HEK293 (cell line): ENCODE results near the gene ABLIM2.

Source experiments
- CTCF ChIA-PET: fragments of 350-600 bp; formaldehyde crosslinking; extraction: SDS; loops from one replicate; lab custom pipeline; 2021; ENCODE audit warnings: antibody characterized with exemption; lab: Yijun Ruan, JAX
- POLR2A ChIA-PET: fragments of 300-600 bp; formaldehyde crosslinking; extraction: SDS; loops from one replicate; lab custom pipeline; 2020; ENCODE audit warnings: antibody characterized with exemption, inconsistent platforms; lab: Yijun Ruan, JAX
- H3K27ac ChIP-seq: fragments of 200-500 bp; sonication (Bioruptor generic); 2 replicates; pipeline ENCODE4 v1.5.1; 2014; ENCODE audit warnings: low read depth, low read length, control low read depth, inconsistent platforms; ENCODE audit errors: extremely low read depth
- H3K36me3 ChIP-seq, 2 experiments: fragments of 200-500 bp in 1 of 2; sonication (Bioruptor generic) in 1 of 2; 1 replicate in 1 of 2; 2 replicates in 1 of 2; pipeline ENCODE4 v1.5.1; 2014 to 2017; ENCODE audit warnings: inconsistent platforms in 2 of 2, low read length in 2 of 2; ENCODE audit not compliant: control insufficient read depth in 2 of 2, insufficient read depth in 1 of 2
- H3K4me1 ChIP-seq: fragments of 200-500 bp; sonication (Bioruptor generic); 2 replicates; pipeline ENCODE4 v1.5.1; 2014; ENCODE audit warnings: mild to moderate bottlenecking, low read length, inconsistent platforms; ENCODE audit not compliant: control insufficient read depth, insufficient read depth
- H3K4me3 ChIP-seq: 2 replicates; pipeline ENCODE4 v1.5.1; 2011; ENCODE audit warnings: low read depth, mild to moderate bottlenecking, control low read depth, low read length, moderate library complexity
- H3K9me3 ChIP-seq: fragments of 200-500 bp; sonication (Bioruptor generic); 2 replicates; pipeline ENCODE4 v1.5.1; 2014; ENCODE audit warnings: low read depth, low read length, inconsistent platforms; ENCODE audit not compliant: control insufficient read depth, insufficient read depth
- BCL6B ChIP-seq: fragments of 450-650 bp; formaldehyde crosslinking; IDR thresholded peaks from 2 replicates; pipeline ENCODE4 v1.5.1; 2017; ENCODE audit warnings: missing biosample characterization, missing genetic modification characterization
- GLIS2 ChIP-seq: fragments of 450-650 bp; formaldehyde crosslinking; IDR thresholded peaks from 2 replicates; pipeline ENCODE4 v1.5.1; 2016; ENCODE audit warnings: missing biosample characterization, missing genetic modification characterization
- IKZF3 ChIP-seq: fragments of 450-650 bp; IDR thresholded peaks from 2 replicates; pipeline ENCODE4 v1.5.0; 2018; ENCODE audit warnings: missing biosample characterization, mild to moderate bottlenecking, missing genetic modification characterization, moderate library complexity
- KLF10 ChIP-seq: fragments of 450-650 bp; IDR thresholded peaks from 2 replicates; pipeline ENCODE4 v1.5.1; 2018; ENCODE audit warnings: missing biosample characterization, mild to moderate bottlenecking, missing genetic modification characterization
- KLF16 ChIP-seq: fragments of 450-650 bp; formaldehyde crosslinking; IDR thresholded peaks from 2 replicates; pipeline ENCODE4 v1.5.1; 2017; ENCODE audit warnings: missing biosample characterization, missing genetic modification characterization
- PRDM4 ChIP-seq: fragments of 450-650 bp; formaldehyde crosslinking; IDR thresholded peaks from 2 replicates; pipeline ENCODE4 v1.5.1; 2017; ENCODE audit warnings: missing biosample characterization, missing genetic modification characterization
- SCRT1 ChIP-seq: fragments of 450-650 bp; formaldehyde crosslinking; IDR thresholded peaks from 2 replicates; pipeline ENCODE4 v1.5.1; 2016; ENCODE audit warnings: missing biosample characterization, missing genetic modification characterization, borderline replicate concordance
- ZBTB1 ChIP-seq: fragments of 450-650 bp; formaldehyde crosslinking; IDR thresholded peaks from 2 replicates; pipeline ENCODE4 v1.5.1; 2016; ENCODE audit warnings: missing biosample characterization, missing genetic modification characterization
- ZBTB21 ChIP-seq: fragments of 450-650 bp; formaldehyde crosslinking; IDR thresholded peaks from 2 replicates; pipeline ENCODE4 v1.5.1; 2017; ENCODE audit warnings: missing biosample characterization, missing genetic modification characterization
- ZFP41 ChIP-seq: fragments of 450-650 bp; formaldehyde crosslinking; IDR thresholded peaks from 2 replicates; pipeline ENCODE4 v1.5.1; 2016; ENCODE audit warnings: missing biosample characterization, missing genetic modification characterization, borderline replicate concordance
- ZNF121 ChIP-seq: fragments of 450-650 bp; formaldehyde crosslinking; IDR thresholded peaks from 2 replicates; pipeline ENCODE4 v1.5.1; 2016; ENCODE audit warnings: missing biosample characterization, missing genetic modification characterization
- ZNF132 ChIP-seq: fragments of 450-650 bp; formaldehyde crosslinking; IDR thresholded peaks from 2 replicates; pipeline ENCODE4 v1.5.1; 2017; ENCODE audit warnings: missing biosample characterization, missing genetic modification characterization, borderline replicate concordance
- ZNF133 ChIP-seq: fragments of 450-650 bp; formaldehyde crosslinking; IDR thresholded peaks from 2 replicates; pipeline ENCODE4 v1.5.1; 2016; ENCODE audit warnings: missing biosample characterization, missing genetic modification characterization
- ZNF140 ChIP-seq: fragments of 450-650 bp; formaldehyde crosslinking; IDR thresholded peaks from 2 replicates; pipeline ENCODE4 v1.5.1; 2016; ENCODE audit warnings: missing biosample characterization, missing genetic modification characterization
- ZNF362 ChIP-seq: fragments of 450-650 bp; formaldehyde crosslinking; IDR thresholded peaks from 2 replicates; pipeline ENCODE4 v1.5.1; 2016; ENCODE audit warnings: missing biosample characterization, missing genetic modification characterization
- ZNF488 ChIP-seq: fragments of 450-650 bp; formaldehyde crosslinking; IDR thresholded peaks from 2 replicates; pipeline ENCODE4 v1.5.1; 2016; ENCODE audit warnings: missing biosample characterization, missing genetic modification characterization
- ZNF510 ChIP-seq: fragments of 450-650 bp; formaldehyde crosslinking; IDR thresholded peaks from 2 replicates; pipeline ENCODE4 v1.5.1; 2018; ENCODE audit warnings: mild to moderate bottlenecking, missing genetic modification characterization, missing biosample characterization; ENCODE audit not compliant: insufficient replicate concordance
- ZNF549 ChIP-seq: fragments of 450-650 bp; IDR thresholded peaks from 2 replicates; pipeline ENCODE4 v1.5.1; 2018; ENCODE audit warnings: missing biosample characterization, missing genetic modification characterization, mild to moderate bottlenecking, inconsistent platforms, moderate library complexity
- ZNF561 ChIP-seq: fragments of 450-650 bp; IDR thresholded peaks from 2 replicates; pipeline ENCODE4 v1.5.1; 2018; ENCODE audit warnings: missing biosample characterization, missing genetic modification characterization, borderline replicate concordance
- ZNF623 ChIP-seq: fragments of 450-650 bp; formaldehyde crosslinking; IDR thresholded peaks from 2 replicates; pipeline ENCODE4 v1.5.1; 2016; ENCODE audit warnings: missing biosample characterization, missing genetic modification characterization
- ZSCAN16 ChIP-seq: fragments of 450-650 bp; formaldehyde crosslinking; IDR thresholded peaks from 2 replicates; pipeline ENCODE4 v1.5.1; 2016; ENCODE audit warnings: missing biosample characterization, missing genetic modification characterization
- TF ChIP-seq, protein P1 (sequence below): fragments of 450-650 bp; formaldehyde crosslinking; IDR thresholded peaks from 2 replicates; pipeline ENCODE4 v1.5.1; 2016; ENCODE audit warnings: missing biosample characterization, missing genetic modification characterization
- TF ChIP-seq, protein P2 (sequence below): IDR thresholded peaks from 2 replicates; pipeline ENCODE4 v1.6.1; 2011; ENCODE audit warnings: mild to moderate bottlenecking, low read depth, low read length, borderline replicate concordance

ABLIM2 gene

GRCh38 chr4:8098506-8098905 is 60.1 kb downstream of the ABLIM2 start (continued):
- TF ChIP-seq BCL6B (tag by site-specific recombination) (no peak), ZNF133 (no peak), ZNF362 (no peak)
- TF ChIP-seq, protein P1, sequence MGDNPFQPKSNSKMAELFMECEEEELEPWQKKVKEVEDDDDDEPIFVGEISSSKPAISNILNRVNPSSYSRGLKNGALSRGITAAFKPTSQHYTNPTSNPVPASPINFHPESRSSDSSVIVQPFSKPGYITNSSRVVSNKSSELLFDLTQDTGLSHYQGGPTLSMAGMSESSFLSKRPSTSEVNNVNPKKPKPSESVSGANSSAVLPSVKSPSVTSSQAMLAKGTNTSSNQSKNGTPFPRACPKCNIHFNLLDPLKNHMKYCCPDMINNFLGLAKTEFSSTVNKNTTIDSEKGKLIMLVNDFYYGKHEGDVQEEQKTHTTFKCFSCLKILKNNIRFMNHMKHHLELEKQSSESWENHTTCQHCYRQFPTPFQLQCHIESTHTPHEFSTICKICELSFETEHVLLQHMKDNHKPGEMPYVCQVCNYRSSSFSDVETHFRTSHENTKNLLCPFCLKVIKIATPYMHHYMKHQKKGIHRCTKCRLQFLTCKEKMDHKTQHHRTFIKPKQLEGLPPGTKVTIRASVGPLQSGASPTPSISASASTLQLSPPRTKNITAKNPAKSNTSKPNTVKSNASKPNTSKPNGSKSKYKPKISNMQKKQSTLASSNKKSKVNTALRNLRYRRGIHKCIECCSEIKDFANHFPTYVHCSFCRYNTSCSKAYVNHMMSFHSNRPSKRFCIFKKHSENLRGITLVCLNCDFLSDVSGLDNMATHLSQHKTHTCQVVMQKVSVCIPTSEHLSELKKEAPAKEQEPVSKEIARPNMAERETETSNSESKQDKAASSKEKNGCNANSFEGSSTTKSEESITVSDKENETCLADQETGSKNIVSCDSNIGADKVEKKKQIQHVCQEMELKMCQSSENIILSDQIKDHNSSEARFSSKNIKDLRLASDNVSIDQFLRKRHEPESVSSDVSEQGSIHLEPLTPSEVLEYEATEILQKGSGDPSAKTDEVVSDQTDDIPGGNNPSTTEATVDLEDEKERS (tag by site-specific recombination): no peak
- TF ChIP-seq, protein P2, sequence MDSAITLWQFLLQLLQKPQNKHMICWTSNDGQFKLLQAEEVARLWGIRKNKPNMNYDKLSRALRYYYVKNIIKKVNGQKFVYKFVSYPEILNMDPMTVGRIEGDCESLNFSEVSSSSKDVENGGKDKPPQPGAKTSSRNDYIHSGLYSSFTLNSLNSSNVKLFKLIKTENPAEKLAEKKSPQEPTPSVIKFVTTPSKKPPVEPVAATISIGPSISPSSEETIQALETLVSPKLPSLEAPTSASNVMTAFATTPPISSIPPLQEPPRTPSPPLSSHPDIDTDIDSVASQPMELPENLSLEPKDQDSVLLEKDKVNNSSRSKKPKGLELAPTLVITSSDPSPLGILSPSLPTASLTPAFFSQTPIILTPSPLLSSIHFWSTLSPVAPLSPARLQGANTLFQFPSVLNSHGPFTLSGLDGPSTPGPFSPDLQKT: no peak

- TF ChIP-seq ZNF561 (tag by site-specific recombination) (no peak), ZNF121 (tag by site-specific recombination) (no peak), ZNF510 (tag by site-specific recombination) (no peak), ZNF549 (tag by site-specific recombination) (no peak), KLF10 (tag by site-specific recombination) (no peak), ZNF623 (tag by site-specific recombination) (no peak), ZBTB1 (tag by site-specific recombination) (no peak), SCRT1 (tag by site-specific recombination) (no peak), IKZF3 (tag by site-specific recombination) (no peak), ZNF362 (no peak)
- no peaks in the 10 kb centered on the region for H3K36me3 ChIP-seq
- no peaks in the 10 kb centered on the region for H3K4me1 ChIP-seq
- POLR2A ChIA-PET: no interaction called here
- no peak overlapping the region for H3K27ac ChIP-seq
- CTCF ChIA-PET: no interaction called here
- H3K4me3 ChIP-seq: no peak overlapping the region
- no peaks in the 10 kb centered on the region for H3K9me3 ChIP-seq
Observed at GRCh38 chr4:8097721-8098345, 60.8 kb downstream of the ABLIM2 start.

DNA sequence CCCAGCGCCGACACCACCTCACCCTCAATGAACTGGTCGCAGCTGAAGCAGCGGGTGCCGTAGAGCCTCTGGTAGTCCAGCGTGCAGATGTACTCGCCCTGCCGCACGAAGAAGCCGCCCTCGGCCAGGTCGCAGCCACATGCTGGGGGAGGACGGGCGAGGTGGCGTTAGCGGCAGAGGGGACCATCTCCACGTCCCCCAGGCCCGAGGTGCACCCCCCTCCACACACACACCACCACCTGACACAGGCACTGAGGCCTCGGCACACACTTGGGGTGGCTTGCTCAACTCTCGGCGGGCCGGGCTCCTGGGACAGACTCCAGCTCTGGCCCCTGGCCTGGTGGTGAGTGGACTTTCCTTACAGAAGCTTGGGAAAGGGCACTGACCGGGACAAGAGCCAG is 61.5 kb downstream of the ABLIM2 start:
- CTCF ChIA-PET: no interaction called here
- no peaks in the 10 kb centered on the region for H3K4me1 ChIP-seq
- no peak overlapping the region for H3K4me3 ChIP-seq
- H3K36me3 ChIP-seq: no peaks in the 10 kb centered on the region
- no peaks in the 10 kb centered on the region for H3K9me3 ChIP-seq
- no peak overlapping the region for H3K27ac ChIP-seq
- POLR2A ChIA-PET: no interaction called here
- TF ChIP-seq ZFP41 (tag by site-specific recombination): no peak
- no peak for TF ChIP-seq ZNF488
- TF ChIP-seq GLIS2 (tag by site-specific recombination): no peak
- no peak for TF ChIP-seq ZNF132 (tag by site-specific recombination)
- TF ChIP-seq ZSCAN16: no peak
- TF ChIP-seq KLF16 (tag by site-specific recombination): no peak
- TF ChIP-seq ZBTB21 (tag by site-specific recombination): no peak
- no peak for TF ChIP-seq PRDM4 (tag by site-specific recombination)
- no peak for TF ChIP-seq ZNF140
